ENCODE measurements around the gene KRIT1. TPM values are rescaled to one million over a fixed set of nuclear protein-coding genes. Genes with fewer than 3 reads are reported as not detected.
A peak's percentile ranks its signal among the peaks of the same experiment; 100 is the strongest.

KRIT1 gene
- total and polyA plus RNA-seq, 2 of the 13 experiments (the other 11 are each of a cell fraction or from before 2014, with no cell fraction given): 29.4 to 37.7 TPM

- 0 out of 2 replicates have a peak, but pooled peaks have one; percentile 38 for TF ChIP-seq ZKSCAN8 (CRISPR knock-in tag; IDR thresholded peaks at IDR 0.05; ENCODE audit: borderline replicate concordance)
- TF ChIP-seq ZNF264 (CRISPR knock-in tag; IDR thresholded peaks at IDR 0.05): peak; percentile 68
- TF ChIP-seq ISL2 (CRISPR knock-in tag; IDR thresholded peaks at IDR 0.05): peak; percentile 50; the same call in 1 of the 2 replicates
- no peak for TF ChIP-seq ZNF451 (CRISPR knock-in tag; IDR thresholded peaks at IDR 0.05)
- no peak for TF ChIP-seq SNAPC2 (CRISPR knock-in tag; IDR thresholded peaks at IDR 0.05)
- TF ChIP-seq IRF9 (CRISPR knock-in tag; IDR thresholded peaks at IDR 0.05; ENCODE audit: borderline replicate concordance): peak; percentile 40; the same call in 1 of the 2 replicates
- TF ChIP-seq ZNF567 (CRISPR knock-in tag; IDR thresholded peaks at IDR 0.05; ENCODE audit: borderline replicate concordance): no peak
- TF ChIP-seq ZBTB7B (CRISPR knock-in tag; IDR thresholded peaks at IDR 0.05): peak; percentile 78
- TF ChIP-seq KLF16 (CRISPR knock-in tag; IDR thresholded peaks at IDR 0.05): peak in 1 of 2 experiments; percentile 75; a peak in 2 of 4 replicates
- TF ChIP-seq SP5 (CRISPR knock-in tag; IDR thresholded peaks at IDR 0.05; ENCODE audit: borderline replicate concordance, low read depth): no peak
- peak; percentile 55; the same call in 1 of the 2 replicates for TF ChIP-seq FOXA3 (CRISPR knock-in tag; IDR thresholded peaks at IDR 0.05)
- TF ChIP-seq HOXA3 (CRISPR knock-in tag; IDR thresholded peaks at IDR 0.05): peak; percentile 81
- TF ChIP-seq HNRNPUL1 (IDR thresholded peaks at IDR 0.05; ENCODE audit: low read depth, low read length): no peak
- TF ChIP-seq SOX5 (CRISPR knock-in tag; IDR thresholded peaks at IDR 0.05; ENCODE audit: borderline replicate concordance): 0 out of 2 replicates have a peak, but pooled peaks have one; percentile 15
- peak; percentile 50; the same call in 1 of the 2 replicates for TF ChIP-seq TFDP1 (CRISPR knock-in tag; IDR thresholded peaks at IDR 0.05; ENCODE audit: borderline replicate concordance)
- TF ChIP-seq GZF1 (CRISPR knock-in tag; IDR thresholded peaks at IDR 0.05): no peak
- TF ChIP-seq ZSCAN20 (CRISPR knock-in tag; IDR thresholded peaks at IDR 0.05; ENCODE audit: borderline replicate concordance): 0 out of 2 replicates have a peak, but pooled peaks have one; percentile 45
- no peak for TF ChIP-seq MAF1 (CRISPR knock-in tag; IDR thresholded peaks at IDR 0.05; ENCODE audit: borderline replicate concordance)
- TF ChIP-seq MEIS2 (CRISPR knock-in tag; IDR thresholded peaks at IDR 0.05): peak; percentile 57; the same call in 1 of the 2 replicates
- TF ChIP-seq KAT2B (IDR thresholded peaks at IDR 0.05; ENCODE audit: borderline replicate concordance, low read depth, low read length): no peak
- peak; percentile 83 for TF ChIP-seq ZNF574 (CRISPR knock-in tag; IDR thresholded peaks at IDR 0.05)
- TF ChIP-seq MYC (CRISPR knock-in tag; IDR thresholded peaks at IDR 0.05; ENCODE audit: borderline replicate concordance): peak; percentile 47; the same call in 1 of the 2 replicates
- TF ChIP-seq NFKBIZ (CRISPR knock-in tag; IDR thresholded peaks at IDR 0.05): no peak
- TF ChIP-seq RBM39 (IDR thresholded peaks at IDR 0.05; ENCODE audit: low read depth, low read length, poor library complexity, severe bottlenecking): peak; percentile 67
- no peak for TF ChIP-seq ZFP37 (CRISPR knock-in tag; IDR thresholded peaks at IDR 0.05; ENCODE audit: borderline replicate concordance)
These were observed 66.5 kb downstream of the KRIT1 start, which contains the start of gene LRRD1 (continued) for GRCh38 chr7:92178928-92179924.
